GM12873 (cell line): ENCODE results near the gene MLH3.

ENCODE experiments used
- CTCF ChIP-seq: IDR thresholded peaks from 2 replicates; pipeline ENCODE4 v1.5.1; 2012; ENCODE audit warnings: low read depth, mild to moderate bottlenecking, moderate library complexity, low read length, control low read depth; ENCODE audit not compliant: insufficient read depth; ENCODE audit errors: missing control alignments

The MLH3 gene

GRCh38 chr14:74979442-74980397 lies 71.5 kb downstream of the MLH3 start:
- no peak for TF ChIP-seq CTCF

GRCh38 chr14:74979029-74979428 lies 72.2 kb downstream of the MLH3 start:
- no peak for TF ChIP-seq CTCF

GRCh38 chr14:74978416-74978947 lies 72.8 kb downstream of the MLH3 start:
- TF ChIP-seq CTCF = no peak

- no peak for TF ChIP-seq CTCF
These were observed 73.3 kb downstream of the MLH3 start for GRCh38 chr14:74977901-74978385.

DNA sequence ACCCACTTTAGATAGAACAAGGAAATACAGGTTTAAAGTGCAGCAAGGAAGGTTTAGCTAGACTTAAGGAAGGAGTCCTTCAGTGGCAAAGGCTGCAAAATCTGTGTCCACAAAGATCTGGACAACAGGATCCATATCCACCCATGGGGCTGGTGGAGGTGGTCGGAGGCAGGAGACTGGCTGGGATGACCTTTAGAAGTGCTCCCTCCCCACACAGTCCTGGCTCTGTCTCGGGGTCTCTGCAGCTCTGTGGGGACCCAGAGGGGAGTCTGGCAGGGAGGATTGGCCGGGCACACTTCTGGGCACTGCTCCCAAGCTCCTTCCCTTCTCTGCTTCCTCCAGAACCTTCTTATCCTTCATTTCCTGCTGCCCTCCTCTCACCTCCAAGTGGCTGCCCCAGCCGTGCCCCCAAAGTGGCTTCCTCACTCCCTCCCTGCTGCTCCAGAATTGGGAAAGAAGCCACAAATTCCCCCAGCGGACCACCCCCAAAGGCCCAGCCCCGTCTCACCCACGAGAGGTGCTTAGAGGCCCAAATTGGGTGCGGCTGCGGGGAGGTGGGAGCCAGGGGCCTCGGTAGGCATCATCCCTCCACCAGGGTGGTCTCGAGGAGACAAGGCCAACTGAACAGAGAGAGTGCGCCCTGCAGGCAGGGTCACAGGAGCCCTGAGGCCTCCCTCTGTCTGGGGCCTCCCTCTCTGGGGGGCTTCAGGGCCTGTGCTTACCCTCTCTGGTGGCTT lies 73.9 kb downstream of the MLH3 start:
- TF ChIP-seq CTCF = no peak

DNA sequence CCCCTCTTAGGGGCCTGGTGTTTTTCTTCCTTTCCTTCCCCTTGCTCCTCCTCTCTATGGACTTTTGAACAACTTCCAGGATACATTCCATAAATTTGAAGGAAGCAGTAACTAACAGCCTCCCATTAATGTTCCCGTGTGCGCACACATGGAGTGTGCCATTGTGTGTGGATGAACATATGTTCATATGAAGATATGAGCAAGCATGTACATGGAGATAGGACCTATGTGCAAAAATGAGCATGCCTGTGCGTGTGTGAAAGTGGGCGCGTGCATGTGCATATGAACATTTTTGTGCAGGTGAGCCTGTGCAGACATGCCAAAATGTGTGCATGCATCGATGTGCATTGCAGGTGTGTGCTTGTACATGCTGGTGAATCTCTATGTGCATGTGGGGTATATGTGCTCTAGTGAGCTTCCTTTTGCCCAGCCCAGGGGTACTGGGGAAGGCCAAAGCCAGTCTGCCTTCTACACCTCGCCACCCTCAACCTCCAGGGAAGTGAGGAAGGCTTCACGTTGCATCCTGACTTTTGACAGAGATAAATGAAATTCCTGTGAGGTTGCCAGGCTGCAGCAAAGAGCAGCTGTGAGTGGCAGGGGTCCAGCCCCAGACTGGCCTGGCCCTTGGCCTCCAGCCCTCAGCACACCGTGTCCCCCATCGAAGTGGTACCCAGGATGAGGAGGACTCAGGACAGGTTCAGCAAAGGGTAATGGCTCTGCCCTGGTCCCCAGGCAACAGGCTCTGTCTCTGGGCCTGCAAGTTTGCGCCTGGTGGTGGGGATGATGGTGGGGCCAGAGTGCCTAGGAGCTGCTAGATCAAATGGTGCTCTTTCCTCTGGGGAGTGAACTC lies 74.8 kb downstream of the MLH3 start:
- TF ChIP-seq CTCF = no peak
